HepG2 (cell line): ENCODE data around the gene PCDHGB6. TPM values are rescaled to one million over a fixed set of nuclear protein-coding genes. Genes with fewer than 3 reads are reported as not detected.

Source experiments
- polyA plus RNA-seq, 8 experiments: library from polyadenylated mRNA; depleted of rRNA in 3 of 8; stranded (reverse) in 7 of 8; unstranded in 1 of 8; fragments of >200 nt; fragmentation: Illumina TruSeq in 4 of 8; extraction: Trizol in 4 of 8; gene quantifications; 2 replicates each; pipeline versions ENCODE4 v1.2.1 to v1.2.3, GENCODE V29; 2011 to 2016; ENCODE audit warnings: low read depth in 4 of 8, missing spikeins in 1 of 8, mixed read lengths in 1 of 8; ENCODE audit not compliant: insufficient read depth in 1 of 8
- total RNA-seq, 5 experiments: library from RNA; depleted of rRNA; stranded (reverse); fragments of >200 nt; fragmentation: Illumina TruSeq; extraction: Trizol; gene quantifications; 2 replicates each; pipeline ENCODE4 v1.2.3, GENCODE V29; 2016; ENCODE audit warnings: low read depth in 1 of 5

PCDHGB6 gene
- total and polyA plus RNA-seq, 2 of the 13 experiments (the other 11 are each of a cell fraction or from before 2014, with no cell fraction given): 0.01 to 0.20 TPM

Other genes starting within 250 kb of the PCDHGB6 start
Only the 30 nearest of the 37 such genes appear.
- not detected in 2 replicates for gene PCDHB10, start 215.7 kb upstream of the PCDHGB6 start, total RNA-seq (2016; rRNA removed; fragmentation: Illumina TruSeq; extraction: Trizol)
- gene PCDHB10, start 215.7 kb upstream of the PCDHGB6 start, polyA plus RNA-seq (2011; rRNA removed): 0.05 and 0.09 TPM in 2 replicates
- 0.07 TPM in 1 of 2 replicates, not detected in the other for gene PCDHB11, start 208.4 kb upstream of the PCDHGB6 start, total RNA-seq (2016; rRNA removed; fragmentation: Illumina TruSeq; extraction: Trizol)
- not detected in 2 replicates for gene PCDHB11, start 208.4 kb upstream of the PCDHGB6 start, polyA plus RNA-seq (2011; rRNA removed)
- gene PCDHB12, start 199.3 kb upstream of the PCDHGB6 start, total RNA-seq (2016; rRNA removed; fragmentation: Illumina TruSeq; extraction: Trizol): 0.04 TPM in 1 of 2 replicates, not detected in the other
- gene PCDHB12, start 199.3 kb upstream of the PCDHGB6 start, polyA plus RNA-seq (2011; rRNA removed): 0.03 TPM in 2 replicates
- gene PCDHB13, start 194.1 kb upstream of the PCDHGB6 start, total RNA-seq (2016; rRNA removed; fragmentation: Illumina TruSeq; extraction: Trizol): 0.52 and 0.80 TPM in 2 replicates
- gene PCDHB13, start 194.1 kb upstream of the PCDHGB6 start, polyA plus RNA-seq (2011; rRNA removed): 0.57 and 0.63 TPM in 2 replicates
- gene PCDHB14, start 184.7 kb upstream of the PCDHGB6 start, total RNA-seq (2016; rRNA removed; fragmentation: Illumina TruSeq; extraction: Trizol): 0.32 and 0.40 TPM in 2 replicates
- 0.37 and 0.73 TPM in 2 replicates for gene PCDHB14, start 184.7 kb upstream of the PCDHGB6 start, polyA plus RNA-seq (2011; rRNA removed)
- gene PCDHB15, start 162.6 kb upstream of the PCDHGB6 start, total RNA-seq (2016; rRNA removed; fragmentation: Illumina TruSeq; extraction: Trizol): 0.22 and 0.27 TPM in 2 replicates
- gene PCDHB15, start 162.6 kb upstream of the PCDHGB6 start, polyA plus RNA-seq (2011; rRNA removed): 0.26 and 0.48 TPM in 2 replicates
- gene SLC25A2, start 104.0 kb upstream of the PCDHGB6 start, total RNA-seq (2016; rRNA removed; fragmentation: Illumina TruSeq; extraction: Trizol): 0.13 TPM in 1 of 2 replicates, not detected in the other
- not detected in 2 replicates for gene SLC25A2, start 104.0 kb upstream of the PCDHGB6 start, polyA plus RNA-seq (2011; rRNA removed)
- 61.5 and 96.6 TPM in 2 replicates for gene TAF7, start 87.2 kb upstream of the PCDHGB6 start, total RNA-seq (2016; rRNA removed; fragmentation: Illumina TruSeq; extraction: Trizol)
- 36.5 and 41.6 TPM in 2 replicates for gene TAF7, start 87.2 kb upstream of the PCDHGB6 start, polyA plus RNA-seq (2011; rRNA removed)
- 0.04 and 0.31 TPM in 2 replicates for gene PCDHGA1, start 77.5 kb upstream of the PCDHGB6 start, total RNA-seq (2016; rRNA removed; fragmentation: Illumina TruSeq; extraction: Trizol)
- gene PCDHGA1, start 77.5 kb upstream of the PCDHGB6 start, polyA plus RNA-seq (2011; rRNA removed): 0.40 TPM in 2 replicates
- gene PCDHGA2, start 69.3 kb upstream of the PCDHGB6 start, total RNA-seq (2016; rRNA removed; fragmentation: Illumina TruSeq; extraction: Trizol): 0.04 TPM in 1 of 2 replicates, not detected in the other
- 0.09 and 0.11 TPM in 2 replicates for gene PCDHGA2, start 69.3 kb upstream of the PCDHGB6 start, polyA plus RNA-seq (2011; rRNA removed)
- not detected in 2 replicates for gene PCDHGA3, start 64.2 kb upstream of the PCDHGB6 start, total RNA-seq (2016; rRNA removed; fragmentation: Illumina TruSeq; extraction: Trizol)
- 0.03 and 0.05 TPM in 2 replicates for gene PCDHGA3, start 64.2 kb upstream of the PCDHGB6 start, polyA plus RNA-seq (2011; rRNA removed)
- 0.95 and 2.6 TPM in 2 replicates for gene PCDHGB1, start 57.9 kb upstream of the PCDHGB6 start, total RNA-seq (2016; rRNA removed; fragmentation: Illumina TruSeq; extraction: Trizol)
- 0.95 and 1.0 TPM in 2 replicates for gene PCDHGB1, start 57.9 kb upstream of the PCDHGB6 start, polyA plus RNA-seq (2011; rRNA removed)
- gene PCDHGA4, start 53.0 kb upstream of the PCDHGB6 start, total RNA-seq (2016; rRNA removed; fragmentation: Illumina TruSeq; extraction: Trizol): 0.15 and 0.58 TPM in 2 replicates
- gene PCDHGA4, start 53.0 kb upstream of the PCDHGB6 start, polyA plus RNA-seq (2011; rRNA removed): 0.39 and 0.49 TPM in 2 replicates
- gene PCDHGB2, start 48.0 kb upstream of the PCDHGB6 start, total RNA-seq (2016; rRNA removed; fragmentation: Illumina TruSeq; extraction: Trizol): 0.64 and 0.77 TPM in 2 replicates
- gene PCDHGB2, start 48.0 kb upstream of the PCDHGB6 start, polyA plus RNA-seq (2011; rRNA removed): 0.80 and 0.82 TPM in 2 replicates
- 0.11 and 0.27 TPM in 2 replicates for gene PCDHGA5, start 43.9 kb upstream of the PCDHGB6 start, total RNA-seq (2016; rRNA removed; fragmentation: Illumina TruSeq; extraction: Trizol)
- 0.32 and 0.40 TPM in 2 replicates for gene PCDHGA5, start 43.9 kb upstream of the PCDHGB6 start, polyA plus RNA-seq (2011; rRNA removed)
- gene PCDHGB3, start 37.8 kb upstream of the PCDHGB6 start, total RNA-seq (2016; rRNA removed; fragmentation: Illumina TruSeq; extraction: Trizol): 0.13 and 0.40 TPM in 2 replicates
- gene PCDHGB3, start 37.8 kb upstream of the PCDHGB6 start, polyA plus RNA-seq (2011; rRNA removed): 0.44 and 0.67 TPM in 2 replicates
- gene PCDHGA6, start 34.1 kb upstream of the PCDHGB6 start, total RNA-seq (2016; rRNA removed; fragmentation: Illumina TruSeq; extraction: Trizol): 0.13 and 0.33 TPM in 2 replicates
- gene PCDHGA6, start 34.1 kb upstream of the PCDHGB6 start, polyA plus RNA-seq (2011; rRNA removed): 0.51 and 0.54 TPM in 2 replicates
- gene PCDHGA7, start 25.3 kb upstream of the PCDHGB6 start, total RNA-seq (2016; rRNA removed; fragmentation: Illumina TruSeq; extraction: Trizol): 0.17 and 0.31 TPM in 2 replicates
- 0.11 and 0.13 TPM in 2 replicates for gene PCDHGA7, start 25.3 kb upstream of the PCDHGB6 start, polyA plus RNA-seq (2011; rRNA removed)
- gene PCDHGB4, start 20.3 kb upstream of the PCDHGB6 start, total RNA-seq (2016; rRNA removed; fragmentation: Illumina TruSeq; extraction: Trizol): 1.7 and 3.3 TPM in 2 replicates
- gene PCDHGB4, start 20.3 kb upstream of the PCDHGB6 start, polyA plus RNA-seq (2011; rRNA removed): 1.7 and 2.1 TPM in 2 replicates
- gene PCDHGA8, start 15.4 kb upstream of the PCDHGB6 start, total RNA-seq (2016; rRNA removed; fragmentation: Illumina TruSeq; extraction: Trizol): 0.08 and 0.29 TPM in 2 replicates
- 0.04 and 0.05 TPM in 2 replicates for gene PCDHGA8, start 15.4 kb upstream of the PCDHGB6 start, polyA plus RNA-seq (2011; rRNA removed)
- 0.44 TPM in 1 of 2 replicates, not detected in the other for gene PCDHGB5, start 10.1 kb upstream of the PCDHGB6 start, total RNA-seq (2016; rRNA removed; fragmentation: Illumina TruSeq; extraction: Trizol)
- 0.08 and 0.13 TPM in 2 replicates for gene PCDHGB5, start 10.1 kb upstream of the PCDHGB6 start, polyA plus RNA-seq (2011; rRNA removed)
- 0.38 TPM in 1 of 2 replicates, not detected in the other for gene PCDHGA9, start 5.2 kb upstream of the PCDHGB6 start, total RNA-seq (2016; rRNA removed; fragmentation: Illumina TruSeq; extraction: Trizol)
- gene PCDHGA9, start 5.2 kb upstream of the PCDHGB6 start, polyA plus RNA-seq (2011; rRNA removed): 0.04 and 0.09 TPM in 2 replicates
- 0.06 and 0.18 TPM in 2 replicates for gene PCDHGA10, start 5.0 kb downstream of the PCDHGB6 start, total RNA-seq (2016; rRNA removed; fragmentation: Illumina TruSeq; extraction: Trizol)
- 0.04 TPM in 2 replicates for gene PCDHGA10, start 5.0 kb downstream of the PCDHGB6 start, polyA plus RNA-seq (2011; rRNA removed)
- gene PCDHGB7, start 9.7 kb downstream of the PCDHGB6 start, total RNA-seq (2016; rRNA removed; fragmentation: Illumina TruSeq; extraction: Trizol): 0.07 and 0.18 TPM in 2 replicates
- gene PCDHGB7, start 9.7 kb downstream of the PCDHGB6 start, polyA plus RNA-seq (2011; rRNA removed): 0.08 and 0.10 TPM in 2 replicates
- gene PCDHGA11, start 13.0 kb downstream of the PCDHGB6 start, total RNA-seq (2016; rRNA removed; fragmentation: Illumina TruSeq; extraction: Trizol): 0.24 TPM in 1 of 2 replicates, not detected in the other
- 0.04 and 0.05 TPM in 2 replicates for gene PCDHGA11, start 13.0 kb downstream of the PCDHGB6 start, polyA plus RNA-seq (2011; rRNA removed)
- 0.13 TPM in 1 of 2 replicates, not detected in the other for gene PCDHGA12, start 22.5 kb downstream of the PCDHGB6 start, total RNA-seq (2016; rRNA removed; fragmentation: Illumina TruSeq; extraction: Trizol)
- 0.03 and 0.07 TPM in 2 replicates for gene PCDHGA12, start 22.5 kb downstream of the PCDHGB6 start, polyA plus RNA-seq (2011; rRNA removed)
- gene PCDHGC3, start 67.9 kb downstream of the PCDHGB6 start, total RNA-seq (2016; rRNA removed; fragmentation: Illumina TruSeq; extraction: Trizol): 0.20 and 0.21 TPM in 2 replicates
- 0.20 and 0.30 TPM in 2 replicates for gene PCDHGC3, start 67.9 kb downstream of the PCDHGB6 start, polyA plus RNA-seq (2011; rRNA removed)
- gene PCDHGC4, start 77.0 kb downstream of the PCDHGB6 start, total RNA-seq (2016; rRNA removed; fragmentation: Illumina TruSeq; extraction: Trizol): 0.07 TPM in 1 of 2 replicates, not detected in the other
- 0.10 TPM in 1 of 2 replicates, not detected in the other for gene PCDHGC4, start 77.0 kb downstream of the PCDHGB6 start, polyA plus RNA-seq (2011; rRNA removed)
- gene PCDHGC5, start 81.1 kb downstream of the PCDHGB6 start, total RNA-seq (2016; rRNA removed; fragmentation: Illumina TruSeq; extraction: Trizol): not detected in 2 replicates
- 0.03 TPM in 1 of 2 replicates, not detected in the other for gene PCDHGC5, start 81.1 kb downstream of the PCDHGB6 start, polyA plus RNA-seq (2011; rRNA removed)
- 28.5 and 33.9 TPM in 2 replicates for gene DIAPH1, start 211.0 kb downstream of the PCDHGB6 start, total RNA-seq (2016; rRNA removed; fragmentation: Illumina TruSeq; extraction: Trizol)
- gene DIAPH1, start 211.0 kb downstream of the PCDHGB6 start, polyA plus RNA-seq (2011; rRNA removed): 25.1 and 33.2 TPM in 2 replicates